ENCODE measurements around the gene ACP5. TPM values are rescaled to one million over a fixed set of nuclear protein-coding genes. Genes with fewer than 3 reads are reported as not detected.
A peak's percentile ranks its signal among the peaks of the same experiment; 100 is the strongest.
"Not testable (repeated sequence)": the region's sequence is repeated elsewhere in the genome, so short reads cannot be mapped to it uniquely, and the experiment has no call there.

The ACP5 gene
- 0.39 and 0.76 TPM in 2 replicates for total RNA-seq (2014; rRNA removed; shearing (Covaris generic))

DNA sequence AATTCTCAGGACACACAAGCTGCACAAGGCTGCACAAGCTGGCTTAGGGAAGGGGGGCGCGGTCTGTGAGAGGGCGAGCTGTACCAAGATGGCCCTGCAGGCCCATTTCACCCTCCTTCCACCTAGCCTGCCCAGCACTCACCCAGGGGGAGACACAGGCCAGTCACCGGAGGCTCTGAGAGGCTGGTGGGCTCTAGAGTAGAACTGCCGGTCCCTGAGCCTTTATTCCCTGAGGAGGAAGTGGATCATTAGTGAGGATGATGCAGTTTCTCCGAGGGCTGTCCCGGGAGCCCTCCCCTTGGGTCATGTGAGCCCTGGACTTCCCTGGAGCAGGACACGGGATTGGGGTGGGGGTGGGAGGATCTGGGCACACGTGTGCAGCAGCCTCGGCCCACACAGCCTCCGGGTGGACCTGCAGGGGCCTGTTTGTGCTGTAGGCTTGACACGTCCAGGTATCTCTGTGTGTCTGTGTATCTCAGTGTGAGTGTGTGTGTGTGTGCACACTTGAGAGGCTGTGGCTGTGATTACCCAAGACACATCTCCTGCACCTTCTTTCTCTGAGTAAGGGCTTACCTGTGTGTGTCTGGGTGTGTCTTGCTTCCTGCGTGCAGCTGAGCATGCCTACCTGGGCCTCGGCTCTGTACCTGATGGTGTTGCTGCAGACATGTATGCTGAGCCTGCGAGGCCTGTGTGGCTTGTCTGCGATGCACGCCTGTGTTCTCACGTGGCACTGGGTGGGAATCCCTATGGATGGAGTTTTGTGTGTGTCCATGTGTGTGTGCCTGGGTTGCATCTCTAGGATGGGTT lies at the start of gene ACP5:
TSS of gene ACP5 (minus strand) at position 195 of the 807 bp plus-strand sequence. CDS start 328 bp downstream, outside the sequence.
- DNase-seq (ENCODE audit: low read depth) = no peak

GRCh38 chr19:11626252-11626651 lies 48.8 kb upstream of the ACP5 start:
- DNase-seq (ENCODE audit: low read depth) = no peak

DNA sequence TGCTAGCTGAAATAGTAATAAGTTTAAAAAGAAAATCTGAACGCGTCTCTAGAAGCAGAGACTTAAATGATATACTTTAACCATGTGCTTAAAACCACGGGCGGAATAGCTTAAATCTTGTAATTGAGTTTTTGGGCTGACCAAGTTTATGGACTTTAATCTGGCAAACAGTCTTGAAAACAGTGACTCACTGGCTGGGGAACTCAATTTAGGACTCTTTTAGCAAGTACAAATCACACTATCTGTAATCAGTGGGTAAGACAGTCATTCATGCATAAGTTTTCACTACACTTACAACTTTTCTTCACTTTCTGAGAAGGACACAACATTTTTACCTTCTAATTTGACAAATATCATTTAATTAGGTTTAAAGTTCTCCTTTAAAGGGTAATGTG lies 46.6 kb upstream of the ACP5 start:
- peak; percentile 75 for DNase-seq (ENCODE audit: low read depth)

DNA sequence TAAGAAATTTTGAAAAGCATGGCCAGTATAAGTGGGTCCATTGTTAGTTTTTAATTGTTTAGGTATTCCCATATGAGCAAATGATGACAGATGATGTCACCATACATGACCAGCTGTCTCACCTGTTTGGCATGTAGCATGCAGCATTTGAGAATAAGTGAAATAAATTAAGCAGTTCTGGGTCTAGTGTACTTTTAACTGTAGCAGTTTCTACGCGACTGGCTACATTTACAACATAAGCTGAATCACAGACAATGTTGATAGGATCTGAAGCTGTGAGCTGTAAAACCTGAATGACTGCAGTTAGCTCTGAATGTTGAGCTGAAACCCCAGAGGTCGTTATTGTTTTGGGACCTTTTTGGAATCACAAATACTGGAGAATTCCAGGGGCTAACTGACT lies 45.0 kb upstream of the ACP5 start:
- DNase-seq (ENCODE audit: low read depth) = peak; percentile 30

- DNase-seq (ENCODE audit: low read depth) = no peak
Measured at GRCh38 chr19:11620553-11620952, 43.1 kb upstream of the ACP5 start.

GRCh38 chr19:11617180-11618062 lies 40.0 kb upstream of the ACP5 start:
- DNase-seq (ENCODE audit: low read depth) = no peak

- no peak for DNase-seq (ENCODE audit: low read depth)
Measured at GRCh38 chr19:11612816-11613511, 35.5 kb upstream of the ACP5 start.

GRCh38 chr19:11611730-11612129 lies 34.3 kb upstream of the ACP5 start:
- DNase-seq (ENCODE audit: low read depth) = no peak

DNA sequence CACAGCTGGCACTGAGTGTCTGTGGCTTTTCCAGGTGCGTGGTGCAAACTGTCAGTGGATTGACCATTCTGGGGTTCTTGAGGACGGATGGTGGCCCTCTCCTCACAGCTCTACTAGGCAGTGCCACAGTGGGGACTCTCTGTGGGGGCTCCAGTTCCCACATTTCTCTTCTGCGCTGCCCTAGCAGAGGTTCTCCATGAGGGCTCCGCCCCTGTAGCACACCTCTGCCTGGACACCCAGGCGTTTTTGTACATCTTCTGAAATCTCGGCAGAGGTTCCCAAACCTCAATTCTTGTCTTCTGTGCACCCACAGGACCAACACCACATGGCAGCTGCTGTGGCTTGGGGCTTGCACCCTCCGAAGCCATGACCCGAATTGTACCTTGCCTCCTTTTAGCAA lies 29.0 kb upstream of the ACP5 start:
- DNase-seq (ENCODE audit: low read depth) = no peak

DNA sequence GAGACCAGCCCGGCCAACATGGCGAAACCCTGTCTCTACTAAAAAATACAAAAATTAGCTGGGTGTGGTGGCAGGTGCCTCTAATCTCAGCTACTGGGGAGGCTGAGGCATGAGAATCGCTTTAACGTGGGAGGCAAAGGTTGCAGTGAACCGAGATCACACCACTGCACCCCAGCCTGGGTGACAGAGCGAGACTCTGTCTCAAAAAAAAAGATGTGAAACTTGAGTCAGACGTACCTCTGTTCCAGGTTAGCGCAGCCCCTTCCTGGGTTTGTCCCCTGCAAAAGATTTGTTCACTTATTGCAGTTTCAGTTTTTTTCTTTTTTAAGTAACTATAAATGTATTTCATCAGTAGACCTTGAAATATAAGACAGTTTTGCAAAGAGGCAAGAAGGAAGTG lies 22.3 kb upstream of the ACP5 start:
- not testable (repeated sequence) for DNase-seq (ENCODE audit: low read depth)

GRCh38 chr19:11598746-11599145 lies 21.3 kb upstream of the ACP5 start:
- no peak for DNase-seq (ENCODE audit: low read depth)

- DNase-seq (ENCODE audit: low read depth) = no peak
Measured at GRCh38 chr19:11598103-11598483, 20.6 kb upstream of the ACP5 start.

GRCh38 chr19:11597202-11598102 lies 20.0 kb upstream of the ACP5 start, which contains the start of gene ZNF627:
ZNF627 (plus strand) TSS chr19:11597483; CDS start chr19:11597628, 145 bp downstream.
- peak; percentile 98 for DNase-seq (ENCODE audit: low read depth)

- DNase-seq (ENCODE audit: low read depth) = no peak
Measured at GRCh38 chr19:11596156-11596555, 18.7 kb upstream of the ACP5 start.

- DNase-seq (ENCODE audit: low read depth) = no peak
Measured at GRCh38 chr19:11594084-11594483, 16.6 kb upstream of the ACP5 start.

- DNase-seq (ENCODE audit: low read depth) = no peak
Measured at GRCh38 chr19:11587975-11588631, 10.7 kb upstream of the ACP5 start.

- DNase-seq (ENCODE audit: low read depth) = peak; percentile 60
Measured at GRCh38 chr19:11587302-11587974, 10.0 kb upstream of the ACP5 start.

DNA sequence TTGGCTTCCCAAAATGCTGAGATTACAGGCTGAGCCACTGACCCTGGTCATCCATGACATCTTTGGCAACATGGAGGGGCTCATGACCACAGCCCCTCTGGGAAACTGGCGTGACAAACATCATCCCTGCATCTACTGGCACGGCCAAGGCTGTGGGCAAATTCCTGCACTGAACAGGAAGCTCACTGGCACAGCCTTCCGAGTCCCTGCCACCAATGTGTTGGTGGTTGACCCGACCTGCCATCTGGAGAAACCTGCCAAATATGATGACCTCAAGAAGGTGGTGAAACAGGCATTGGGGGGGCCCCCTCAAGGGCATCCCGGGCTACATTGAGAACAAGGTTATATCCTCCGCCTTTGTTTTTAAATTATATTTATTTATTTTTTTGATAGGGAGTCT lies 8.9 kb upstream of the ACP5 start:
- DNase-seq (ENCODE audit: low read depth) = peak; percentile 11

GRCh38 chr19:11581740-11582139 lies 4.3 kb upstream of the ACP5 start:
- DNase-seq (ENCODE audit: low read depth) = peak; percentile 31

DNA sequence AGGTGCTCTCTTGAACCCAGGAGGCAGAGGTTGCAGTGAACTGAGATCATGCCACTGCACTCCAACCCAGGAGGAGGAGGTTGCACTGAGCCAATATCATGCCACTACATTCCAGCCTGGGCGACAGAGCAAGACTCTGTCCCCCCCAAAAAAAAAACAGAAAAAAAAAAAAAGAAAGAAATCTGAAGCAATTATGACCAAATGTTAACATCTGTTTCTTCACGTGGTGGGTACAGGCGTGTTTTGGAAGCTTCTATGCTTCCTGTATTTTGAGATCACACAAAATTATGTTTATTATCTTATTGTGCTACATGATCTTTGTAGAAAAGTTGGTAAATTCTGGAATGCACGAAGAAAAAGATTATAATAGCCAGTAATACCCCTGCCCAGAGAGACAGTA lies 2.7 kb upstream of the ACP5 start:
- DNase-seq (ENCODE audit: low read depth) = no peak
